HG03558 (cell line): Measurements from ENCODE around the gene LYRM7.
"Not testable (repeated sequence)": the region's sequence is repeated elsewhere in the genome, so short reads cannot be mapped to it uniquely, and the experiment has no call there.

ENCODE experiments used
- ATAC-seq: cut with Tn5 transposase; IDR thresholded peaks from one replicate; pipeline ENCODE4 v1.9.1; 2021; ENCODE audit warnings: moderate number of reproducible peaks; ENCODE audit not compliant: unreplicated experiment; ENCODE audit errors: extremely low read depth

The LYRM7 gene

DNA sequence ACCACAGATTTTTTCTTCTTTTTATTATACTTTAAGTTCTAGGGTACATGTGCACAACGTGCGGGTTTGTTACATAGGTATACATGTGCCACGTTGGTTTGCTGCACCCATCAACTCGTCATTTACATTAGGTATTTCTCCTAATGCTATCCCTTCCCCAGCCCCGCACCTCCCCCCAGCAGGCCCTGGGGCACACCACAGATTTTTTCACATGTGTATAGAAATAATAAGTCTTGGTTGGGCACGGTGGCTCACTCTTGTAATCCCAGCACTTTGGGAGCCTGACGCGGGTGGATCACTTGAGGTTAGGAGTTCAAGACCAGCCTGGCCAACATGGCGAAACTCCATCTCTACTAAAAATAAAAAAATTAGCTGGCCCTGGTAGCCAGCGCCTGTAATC, 83.3 kb downstream of the LYRM7 start:
- not testable (repeated sequence) for ATAC-seq

DNA sequence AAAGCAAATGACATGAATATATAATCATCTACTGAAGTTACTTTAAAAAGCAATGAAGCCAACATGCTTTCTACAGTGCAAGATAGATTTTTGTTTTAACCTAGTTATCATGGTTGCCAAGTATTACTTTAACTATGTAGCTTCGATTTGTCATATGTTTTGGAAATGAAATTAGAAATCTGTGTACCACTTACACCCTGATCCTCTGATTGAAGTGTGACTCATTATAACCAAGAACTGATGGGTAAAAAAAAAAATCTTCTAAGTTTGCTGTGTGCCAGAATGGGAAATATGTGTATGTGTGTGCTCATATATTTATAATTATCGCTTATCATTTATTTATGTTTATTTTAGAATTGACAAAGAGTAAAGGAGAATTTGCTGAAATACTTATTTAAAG, 84.0 kb downstream of the LYRM7 start:
- ATAC-seq: no peak
